Chondrocyte (in vitro differentiated cells): Measurements from ENCODE around the gene HYDIN. TPM values are rescaled to one million over a fixed set of nuclear protein-coding genes. Genes with fewer than 3 reads are reported as not detected.
A peak's percentile ranks its signal among the peaks of the same experiment; 100 is the strongest.

Source experiments
- DNase-seq: peaks from one replicate; pipeline ENCODE4 v3.0.0; 2021; ENCODE audit warnings: mixed read lengths, low spot score
- H3K27ac Mint-ChIP-seq: one replicate; pipeline ENCODE4 v1.8.0; 2021; ENCODE audit warnings: mild to moderate bottlenecking, moderate library complexity, mixed read lengths; ENCODE audit not compliant: unreplicated experiment
- H3K27me3 Mint-ChIP-seq: 2 replicates; pipeline ENCODE4 v1.8.0; 2021; ENCODE audit warnings: low read depth, mixed read lengths
- H3K36me3 Mint-ChIP-seq: 2 replicates; pipeline ENCODE4 v1.8.0; 2021; ENCODE audit warnings: low read depth, mixed read lengths
- H3K4me1 Mint-ChIP-seq: 2 replicates; pipeline ENCODE4 v1.8.0; 2021; ENCODE audit warnings: low read depth, mild to moderate bottlenecking, mixed read lengths
- H3K4me3 Mint-ChIP-seq: one replicate; pipeline ENCODE4 v1.8.0; 2021; ENCODE audit warnings: mild to moderate bottlenecking, moderate library complexity, mixed read lengths; ENCODE audit not compliant: unreplicated experiment
- H3K9me3 Mint-ChIP-seq: 2 replicates; pipeline ENCODE4 v1.8.0; 2021; ENCODE audit warnings: low read depth, mixed read lengths
- CTCF ChIP-seq: fragments of 200-600 bp; sonication (generic); IDR thresholded peaks from 2 replicates; pipeline ENCODE4 v1.5.0; 2021; ENCODE audit warnings: antibody characterized with exemption, mild to moderate bottlenecking, moderate library complexity
- long read RNA-seq: library from polyadenylated mRNA; stranded (forward); transcript quantifications from one replicate; pipeline ENCODE4 v2.0.0, GENCODE V29; 2021
- total RNA-seq: library from RNA; stranded (reverse); gene quantifications from 3 replicates; pipeline ENCODE4 v1.2.1, GENCODE V29; 2021

HYDIN gene
- total RNA-seq: not detected in 3 replicates
- long read RNA-seq: 0 reads

GRCh38 chr16:71230122-71230845, at the start of gene HYDIN:
Gene HYDIN (minus strand): TSS chr16:71230722. CDS start chr16:71186895, 43,827 bp downstream.
- DNase-seq: peak; percentile 86

GRCh38 chr16:71276589-71277334, 46.2 kb upstream of the HYDIN start:
- Mint-ChIP-seq H3K27ac (no peak overlapping the region), H3K27me3 (no peaks in the 10 kb centered on the region), H3K4me3 (no peak overlapping the region), H3K4me1 (no peaks in the 10 kb centered on the region), H3K36me3 (peaks cover 4% of the 10 kb centered on the region), H3K9me3 (peaks cover 15% of the 10 kb centered on the region)
- TF ChIP-seq CTCF: no peak
- DNase-seq: no peak

More at GRCh38 chr16:71230122-71230845, at the start of gene HYDIN:
- Mint-ChIP-seq H3K4me3 (peak within 1 kb of the TSS; percentile 75), H3K4me1 (peaks cover 7% of the 10 kb centered on the region), H3K36me3 (peaks cover 2% of the 10 kb centered on the region), H3K27ac (no peak within 1 kb of the TSS), H3K27me3 (peaks cover 12% of the 10 kb centered on the region), H3K9me3 (peaks cover 23% of the 10 kb centered on the region)
- no peak for TF ChIP-seq CTCF

- Mint-ChIP-seq H3K27me3 (peaks cover 14% of the 10 kb centered on the region), H3K4me3 (no peak overlapping the region), H3K9me3 (peaks cover 15% of the 10 kb centered on the region), H3K36me3 (peaks cover 6% of the 10 kb centered on the region), H3K27ac (no peak overlapping the region), H3K4me1 (no peaks in the 10 kb centered on the region)
- DNase-seq: no peak
- no peak for TF ChIP-seq CTCF
These were observed 42.9 kb upstream of the HYDIN start for GRCh38 chr16:71273384-71273783.

GRCh38 chr16:71264299-71264698, 33.8 kb upstream of the HYDIN start:
- H3K27ac Mint-ChIP-seq: no peak overlapping the region
- no peaks in the 10 kb centered on the region for H3K9me3 Mint-ChIP-seq
- peaks cover 6% of the 10 kb centered on the region for H3K27me3 Mint-ChIP-seq
- H3K4me3 Mint-ChIP-seq: no peak overlapping the region
- H3K36me3 Mint-ChIP-seq: no peaks in the 10 kb centered on the region
- DNase-seq: no peak
- no peaks in the 10 kb centered on the region for H3K4me1 Mint-ChIP-seq
- TF ChIP-seq CTCF: no peak

GRCh38 chr16:71263582-71263981, 33.1 kb upstream of the HYDIN start:
- Mint-ChIP-seq H3K4me1 (no peaks in the 10 kb centered on the region), H3K27ac (no peak overlapping the region), H3K36me3 (no peaks in the 10 kb centered on the region), H3K9me3 (no peaks in the 10 kb centered on the region), H3K27me3 (peaks cover 3% of the 10 kb centered on the region), H3K4me3 (no peak overlapping the region)
- no peak for TF ChIP-seq CTCF
- no peak for DNase-seq
